B cell (primary cell): ENCODE measurements around the gene NKX2-3. TPM values are rescaled to one million over a fixed set of nuclear protein-coding genes. Genes with fewer than 3 reads are reported as not detected.

ENCODE experiments used
- ATAC-seq: fragments of 200-7000 bp; cut with Tn5 transposase; one replicate; pipeline ENCODE4 v1.10.0; 2021; ENCODE audit warnings: low read depth, mild to moderate bottlenecking, moderate number of reproducible peaks, moderate library complexity
- CTCF ChIA-PET: fragments of 350-600 bp; sonication (Branson Sonifier 250); formaldehyde crosslinking; loops from one replicate; lab custom pipeline; 2021; ENCODE audit warnings: antibody characterized with exemption, inconsistent platforms; lab: Charles Lee
- POLR2A ChIA-PET: fragments of 350-600 bp; sonication (Branson Sonifier 250); formaldehyde crosslinking; loops from one replicate; lab custom pipeline; 2021; ENCODE audit warnings: antibody characterized with exemption; lab: Charles Lee
- DNase-seq: peaks from one replicate; pipeline ENCODE4 v3.0.0; 2013
- H2AFZ ChIP-seq: 2 replicates; pipeline ENCODE4 v1.6.1; 2012; ENCODE audit warnings: mild to moderate bottlenecking, low read depth, low read length; ENCODE audit not compliant: insufficient read depth, poor library complexity, severe bottlenecking
- H3K27ac ChIP-seq, 2 donors: 1 replicate in 1 of 2; 2 replicates in 1 of 2; pipeline ENCODE4 v1.5.1; 2012 to 2013; ENCODE audit warnings: low read length in 2 of 2, mild to moderate bottlenecking in 2 of 2, moderate library complexity in 1 of 2
- H3K27me3 ChIP-seq, 4 experiments: fragments of 200-600 bp in 1 of 4; sonication (generic) in 1 of 4; replicated peaks in 1 of 4; 1 replicate in 2 of 4; 2 replicates in 2 of 4; pipeline versions ENCODE4 v1.6.1 to v1.7.0; 2013 to 2016; ENCODE audit warnings: low read length in 3 of 4, mild to moderate bottlenecking in 2 of 4, mixed read lengths in 1 of 4, moderate library complexity in 1 of 4; ENCODE audit not compliant: insufficient read depth in 4 of 4, control insufficient read depth in 3 of 4; ENCODE audit errors: control extremely low read depth in 1 of 4
- H3K36me3 ChIP-seq, 2 experiments: replicated peaks in 1 of 2; 1 replicate in 1 of 2; 2 replicates in 1 of 2; pipeline versions ENCODE4 v1.6.1 to v1.7.1; 2013; ENCODE audit warnings: low read length in 1 of 2; ENCODE audit not compliant: insufficient read depth in 2 of 2, control insufficient read depth in 1 of 2; ENCODE audit errors: control extremely low read depth in 1 of 2, extremely low read depth in 1 of 2
- H3K4me1 ChIP-seq, 2 donors: fragments of 200-600 bp in 1 of 2; sonication (generic) in 1 of 2; 1 replicate in 1 of 2; 2 replicates in 1 of 2; pipeline versions ENCODE4 v1.5.1 to v1.6.1; 2013 to 2017; ENCODE audit warnings: low read length in 2 of 2; ENCODE audit not compliant: control insufficient read depth in 2 of 2, insufficient read depth in 2 of 2
- H3K4me2 ChIP-seq: replicated peaks from 2 replicates; pipeline ENCODE3; 2012; ENCODE audit warnings: mild to moderate bottlenecking, low read depth, low read length; ENCODE audit not compliant: poor library complexity, severe bottlenecking
- H3K4me3 ChIP-seq, 5 experiments: fragments of 200-600 bp in 1 of 5; sonication (generic) in 1 of 5; 1 replicate in 3 of 5; 2 replicates in 2 of 5; pipeline versions ENCODE4 v1.5.1 to v1.7.0; 2011 to 2016; ENCODE audit warnings: low read length in 4 of 5, mild to moderate bottlenecking in 4 of 5, low read depth in 2 of 5, control low read depth in 1 of 5, moderate library complexity in 1 of 5; ENCODE audit not compliant: insufficient read depth in 1 of 5; ENCODE audit errors: control extremely low read depth in 1 of 5, extremely low read depth in 1 of 5
- H3K79me2 ChIP-seq: fragments of 200-600 bp; sonication (generic); one replicate; pipeline ENCODE4 v1.6.0; 2016; ENCODE audit warnings: low read length; ENCODE audit not compliant: control insufficient read depth, insufficient read depth
- H3K9ac ChIP-seq: fragments of 200-600 bp; sonication (generic); 2 replicates; pipeline ENCODE4 v1.6.1; 2017; ENCODE audit warnings: mild to moderate bottlenecking, low read length, moderate library complexity
- H3K9me3 ChIP-seq, 3 donors: one replicate each; pipeline versions ENCODE4 v1.6.1 to v1.7.1; 2013; ENCODE audit warnings: low read length in 2 of 3; ENCODE audit not compliant: control insufficient read depth in 2 of 3, insufficient read depth in 1 of 3; ENCODE audit errors: control extremely low read depth in 1 of 3
- H4K20me1 ChIP-seq: 2 replicates; pipeline ENCODE4 v1.6.0; 2012; ENCODE audit warnings: mild to moderate bottlenecking, low read length; ENCODE audit not compliant: insufficient read depth, control insufficient read depth, poor library complexity, severe bottlenecking
- H3K27ac Mint-ChIP-seq: one replicate; pipeline ENCODE4 v1.8.0; 2021; ENCODE audit warnings: mixed read lengths
- H3K27me3 Mint-ChIP-seq: one replicate; pipeline ENCODE4 v1.8.0; 2021; ENCODE audit warnings: mixed read lengths
- H3K4me1 Mint-ChIP-seq: one replicate; pipeline ENCODE4 v1.8.0; 2021; ENCODE audit warnings: mixed read lengths
- H3K4me3 Mint-ChIP-seq: one replicate; pipeline ENCODE4 v1.8.0; 2021; ENCODE audit warnings: mixed read lengths
- H3K9me3 Mint-ChIP-seq: one replicate; pipeline ENCODE4 v1.8.0; 2022; ENCODE audit warnings: mixed read lengths; ENCODE audit not compliant: insufficient read depth
- EZH2 ChIP-seq: IDR thresholded peaks from 2 replicates; pipeline ENCODE4 v1.6.1; 2012; ENCODE audit warnings: borderline replicate concordance, low read depth, mild to moderate bottlenecking, moderate library complexity, low read length; ENCODE audit not compliant: insufficient read depth, poor library complexity, severe bottlenecking
- WGBS: methylation state at CpG from one replicate; pipeline ENCODE4 v1.1.5; 2013; ENCODE audit warnings: missing lambda C conversion rate; ENCODE audit not compliant: insufficient coverage; 5-methylcytosine and 5-hydroxymethylcytosine counted together
- intact Hi-C: fragments of 100-400 bp; cut with micrococcal nuclease; formaldehyde crosslinking; loops from one replicate; pipeline ENCODE4 v1.10.0; 2022
- polyA plus RNA-seq: library from polyadenylated mRNA; depleted of rRNA; stranded (reverse); fragments of >200 nt; gene quantifications from 2 replicates; pipeline ENCODE4 v1.2.3, GENCODE V29; 2012
- total RNA-seq, 2 donors: library from RNA; stranded (reverse); fragments of 120-200 nt in 1 of 2; gene quantifications; 1 replicate in 1 of 2; 2 replicates in 1 of 2; pipeline versions ENCODE4 v1.2.3 to v1.2.4, GENCODE V29; 2013 to 2022
- TF ChIP-seq, protein P1 (sequence below): fragments of 200-600 bp; IDR thresholded peaks from one replicate; pipeline ENCODE4 v1.8.0; 2022; ENCODE audit warnings: antibody characterized with exemption, mild to moderate bottlenecking

Gene NKX2-3
- total and polyA plus RNA-seq, 2 donors (not counting 1 experiment from before 2014, with no cell fraction given), result not detected

DNA sequence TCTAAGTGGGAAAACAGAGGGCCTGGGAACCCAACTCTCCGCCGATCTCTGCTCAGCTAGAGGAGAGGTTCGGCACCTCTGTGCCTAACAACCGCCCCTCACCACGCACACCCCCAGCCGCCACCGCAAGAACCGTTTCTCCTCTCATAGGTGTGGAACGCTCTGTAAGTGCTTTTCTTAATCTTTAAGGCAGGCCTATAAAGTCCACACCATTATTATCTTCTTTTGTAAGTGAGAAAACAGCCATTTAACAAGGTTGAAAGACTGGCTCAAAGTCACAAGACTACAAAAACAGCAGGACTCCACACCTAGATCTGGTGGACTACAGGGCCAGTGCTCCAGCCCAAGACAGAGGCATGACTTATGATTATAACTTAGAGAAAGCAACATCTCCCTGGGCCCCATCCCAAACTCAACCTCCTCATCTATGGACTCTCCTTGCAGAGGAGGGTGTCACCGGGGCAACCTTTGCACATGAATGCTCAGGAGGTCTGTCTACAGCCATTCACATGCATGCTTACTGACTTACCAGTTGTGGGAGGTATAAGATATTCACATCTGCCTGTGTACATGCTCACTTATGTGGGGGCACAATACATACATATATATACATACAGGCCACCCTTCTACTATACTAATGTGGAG lies 7.9 kb upstream of the NKX2-3 start:
- H3K4me1 ChIP-seq, result peaks cover 20 to 39% of the 10 kb centered on the region in 2 donors
- ATAC-seq (no peak), DNase-seq (no peak)
- no peak overlapping the region for H3K27ac ChIP-seq
- POLR2A ChIA-PET, result no interaction called here
- no peak overlapping the region for H3K4me2 ChIP-seq
- no peak overlapping the region for H3K4me3 ChIP-seq
- WGBS, result 97% methylated on average over 9 of the region's 10 CpGs
- no peaks in the 10 kb centered on the region for H3K9me3 Mint-ChIP-seq
- H4K20me1 ChIP-seq, result no peaks in the 10 kb centered on the region
- H3K36me3 ChIP-seq, result no peaks in the 10 kb centered on the region
- no peak for TF ChIP-seq EZH2
- TF ChIP-seq, protein P1, sequence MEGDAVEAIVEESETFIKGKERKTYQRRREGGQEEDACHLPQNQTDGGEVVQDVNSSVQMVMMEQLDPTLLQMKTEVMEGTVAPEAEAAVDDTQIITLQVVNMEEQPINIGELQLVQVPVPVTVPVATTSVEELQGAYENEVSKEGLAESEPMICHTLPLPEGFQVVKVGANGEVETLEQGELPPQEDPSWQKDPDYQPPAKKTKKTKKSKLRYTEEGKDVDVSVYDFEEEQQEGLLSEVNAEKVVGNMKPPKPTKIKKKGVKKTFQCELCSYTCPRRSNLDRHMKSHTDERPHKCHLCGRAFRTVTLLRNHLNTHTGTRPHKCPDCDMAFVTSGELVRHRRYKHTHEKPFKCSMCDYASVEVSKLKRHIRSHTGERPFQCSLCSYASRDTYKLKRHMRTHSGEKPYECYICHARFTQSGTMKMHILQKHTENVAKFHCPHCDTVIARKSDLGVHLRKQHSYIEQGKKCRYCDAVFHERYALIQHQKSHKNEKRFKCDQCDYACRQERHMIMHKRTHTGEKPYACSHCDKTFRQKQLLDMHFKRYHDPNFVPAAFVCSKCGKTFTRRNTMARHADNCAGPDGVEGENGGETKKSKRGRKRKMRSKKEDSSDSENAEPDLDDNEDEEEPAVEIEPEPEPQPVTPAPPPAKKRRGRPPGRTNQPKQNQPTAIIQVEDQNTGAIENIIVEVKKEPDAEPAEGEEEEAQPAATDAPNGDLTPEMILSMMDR, result no peak
- CTCF ChIA-PET, result interaction anchor here (1.4 kb wide), 1 partner anchor 89 kb away, joined by 3 read pairs; no protein-coding TSS in a partner anchor
- no peak overlapping the region for H3K27ac Mint-ChIP-seq
- H3K79me2 ChIP-seq, result no peaks in the 10 kb centered on the region
- H3K9ac ChIP-seq, result no peak overlapping the region
- peaks cover 0 to 43% (median 8%) of the 10 kb centered on the region in 3 donors for H3K9me3 ChIP-seq
- H3K27me3 Mint-ChIP-seq, result peaks cover 81% of the 10 kb centered on the region
- no peak overlapping the region for H3K4me3 Mint-ChIP-seq
- peaks cover 0 to 94% (median 64%) of the 10 kb centered on the region in 4 experiments for H3K27me3 ChIP-seq
- peaks cover 17% of the 10 kb centered on the region for H3K4me1 Mint-ChIP-seq
- intact Hi-C loops, result no loop called here
- no peak overlapping the region for H2AFZ ChIP-seq

DNA sequence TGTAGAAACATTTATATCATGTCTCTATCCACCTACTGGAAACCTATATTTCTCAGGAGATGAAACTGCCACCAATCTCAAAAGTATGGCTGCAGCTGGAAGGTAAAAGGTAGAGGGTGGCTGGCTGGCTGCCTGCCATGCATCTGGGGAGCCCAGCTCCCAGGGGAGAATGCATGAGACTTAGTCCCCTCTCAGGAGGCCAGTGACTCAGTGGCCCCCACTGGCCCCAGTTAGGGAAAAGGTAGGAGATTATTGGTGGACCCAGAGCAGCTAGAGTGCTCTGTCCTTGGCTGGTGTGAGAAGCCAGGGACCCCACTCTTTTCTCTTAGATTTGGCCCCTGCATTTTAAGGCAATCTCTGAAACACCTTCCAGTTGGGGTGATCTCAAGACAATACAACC lies 6.8 kb upstream of the NKX2-3 start:
- Histone ChIP-seq H3K4me2 (no peak overlapping the region), H3K9me3 (peaks cover 0 to 53% (median 11%) of the 10 kb centered on the region in 3 donors), H3K9ac (no peak overlapping the region), H3K4me1 (peaks cover 21 to 39% of the 10 kb centered on the region in 2 donors), H3K27ac (no peak overlapping the region), H2AFZ (no peak overlapping the region), H4K20me1 (no peaks in the 10 kb centered on the region), H3K36me3 (no peaks in the 10 kb centered on the region), H3K79me2 (no peaks in the 10 kb centered on the region), H3K4me3 (no peak overlapping the region), H3K27me3 (peaks cover 0 to 95% (median 64%) of the 10 kb centered on the region in 4 experiments)
- ChIA-PET POLR2A (no interaction called here), CTCF (interaction anchor here (0.9 kb wide), 1 partner anchor 9 kb away, joined by 4 read pairs; no protein-coding TSS in a partner anchor)
- DNase-seq (no peak), ATAC-seq (no peak)
- no peaks in the 10 kb centered on the region for H3K9me3 Mint-ChIP-seq
- TF ChIP-seq, protein P1, result no peak
- no peak for TF ChIP-seq EZH2
- no peak overlapping the region for H3K4me3 Mint-ChIP-seq
- H3K4me1 Mint-ChIP-seq, result peaks cover 23% of the 10 kb centered on the region
- intact Hi-C loops, result no loop called here
- no peak overlapping the region for H3K27ac Mint-ChIP-seq
- H3K27me3 Mint-ChIP-seq, result peaks cover 82% of the 10 kb centered on the region
